SK-N-SH (cell line): ENCODE measurements around the gene CHCHD3. TPM values are rescaled to one million over a fixed set of nuclear protein-coding genes. Genes with fewer than 3 reads are reported as not detected.

Source experiments
- CTCF ChIA-PET: fragments of 300-600, 350-600 bp; formaldehyde crosslinking; extraction: SDS; loops from one replicate; lab custom pipeline; 2021; lab: Yijun Ruan, JAX
- POLR2A ChIA-PET: fragments of 350-600 bp; sonication (Branson Sonifier 250); formaldehyde crosslinking; extraction: SDS; loops from one replicate; lab custom pipeline; 2020; ENCODE audit warnings: antibody characterized with exemption, inconsistent platforms; lab: Yijun Ruan, JAX
- DNase-seq: peaks from one replicate; pipeline ENCODE4 v3.0.0; 2012
- H2AFZ ChIP-seq: fragments of 200-600 bp; sonication (generic); 2 replicates; pipeline ENCODE4 v1.8.1; 2016; ENCODE audit warnings: antibody characterized with exemption, mild to moderate bottlenecking, low read depth
- H3F3A ChIP-seq: fragments of 200-600 bp; sonication (generic); replicated peaks from 2 replicates; pipeline ENCODE3; 2016; ENCODE audit warnings: antibody characterized with exemption, mild to moderate bottlenecking; ENCODE audit not compliant: insufficient read depth
- H3K27ac ChIP-seq, 2 experiments: fragments of 200-500 bp in 1 of 2; fragments of 200-600 bp in 1 of 2; sonication (Bioruptor generic) in 1 of 2; sonication (generic), shearing (Covaris generic) in 1 of 2; 2 replicates each; pipeline versions ENCODE4 v1.5.1 to v1.6.1; 2014 to 2016; ENCODE audit warnings: low read depth in 2 of 2, inconsistent platforms in 1 of 2, low read length in 1 of 2, mild to moderate bottlenecking in 1 of 2, mixed read lengths in 1 of 2
- H3K27me3 ChIP-seq: fragments of 200-600 bp; sonication (generic), shearing (Covaris generic); 2 replicates; pipeline ENCODE4 v1.6.1; 2016; ENCODE audit warnings: mixed run types; ENCODE audit not compliant: insufficient read depth
- H3K36me3 ChIP-seq, 2 experiments: fragments of 200-500 bp in 1 of 2; fragments of 200-600 bp in 1 of 2; sonication (Bioruptor generic) in 1 of 2; sonication (generic) in 1 of 2; replicated peaks in 1 of 2; 2 replicates each; pipeline versions ENCODE3 to v1.5.1; 2014 to 2016; ENCODE audit warnings: low read length in 1 of 2, mild to moderate bottlenecking in 1 of 2; ENCODE audit not compliant: insufficient read depth in 2 of 2, control insufficient read depth in 1 of 2
- H3K4me1 ChIP-seq, 2 experiments: fragments of 200-500 bp in 1 of 2; fragments of 200-600 bp in 1 of 2; sonication (Bioruptor generic) in 1 of 2; sonication (generic), shearing (Covaris generic) in 1 of 2; 2 replicates each; pipeline versions ENCODE4 v1.5.1 to v1.6.1; 2014 to 2016; ENCODE audit warnings: low read depth in 1 of 2, low read length in 1 of 2, mixed run types in 1 of 2; ENCODE audit not compliant: insufficient read depth in 2 of 2, control insufficient read depth in 1 of 2
- H3K4me2 ChIP-seq: fragments of 200-600 bp; sonication (generic), shearing (Covaris generic); 2 replicates; pipeline ENCODE4 v1.6.1; 2017; ENCODE audit warnings: mixed run types
- H3K4me3 ChIP-seq, 2 experiments: fragments of 200-500 bp in 1 of 2; fragments of 200-600 bp in 1 of 2; sonication (Bioruptor generic) in 1 of 2; sonication (generic), shearing (Covaris generic) in 1 of 2; 2 replicates each; pipeline versions ENCODE4 v1.5.1 to v1.8.1; 2014 to 2016; ENCODE audit warnings: low read depth in 2 of 2, inconsistent platforms in 1 of 2, low read length in 1 of 2, mild to moderate bottlenecking in 1 of 2, mixed read lengths in 1 of 2, moderate library complexity in 1 of 2
- H3K79me2 ChIP-seq: fragments of 200-600 bp; sonication (generic); 2 replicates; pipeline ENCODE4 v1.8.1; 2017; ENCODE audit warnings: mild to moderate bottlenecking; ENCODE audit not compliant: insufficient read depth
- H3K9ac ChIP-seq: fragments of 200-600 bp; sonication (generic); 2 replicates; pipeline ENCODE4 v1.6.1; 2017; ENCODE audit warnings: mixed run types
- H3K9me2 ChIP-seq: fragments of 200-600 bp; sonication (generic); 2 replicates; pipeline ENCODE4 v1.6.1; 2017; ENCODE audit warnings: mixed run types
- H3K9me3 ChIP-seq: fragments of 200-600 bp; sonication (generic); 2 replicates; pipeline ENCODE4 v1.6.1; 2017; ENCODE audit warnings: mixed run types, mild to moderate bottlenecking, moderate library complexity
- H4K20me1 ChIP-seq: fragments of 200-600 bp; sonication (generic); 2 replicates; pipeline ENCODE4 v1.6.1; 2017; ENCODE audit warnings: mild to moderate bottlenecking, mixed run types; ENCODE audit not compliant: insufficient read depth
- CHD2 ChIP-seq: fragments of 150-350 bp; IDR thresholded peaks from 2 replicates; pipeline ENCODE4 v1.6.1; 2018; ENCODE audit warnings: low read length; ENCODE audit not compliant: partially characterized antibody
- ELF1 ChIP-seq: IDR thresholded peaks from 2 replicates; pipeline ENCODE4 v1.4.0; 2012
- EP300 ChIP-seq, 2 experiments: IDR thresholded peaks; 2 replicates each; pipeline versions ENCODE4 v1.4.0 to v1.6.1; 2012; ENCODE audit warnings: borderline replicate concordance in 1 of 2, low read depth in 1 of 2, low read length in 1 of 2
- FOSL2 ChIP-seq: IDR thresholded peaks from 2 replicates; pipeline ENCODE4 v1.4.0; 2012; ENCODE audit warnings: low read depth, mild to moderate bottlenecking, moderate library complexity, borderline replicate concordance
- FOXJ3 ChIP-seq: sonication (generic); formaldehyde crosslinking; IDR thresholded peaks from 2 replicates; pipeline ENCODE4 v1.5.1; 2020; ENCODE audit warnings: mild to moderate bottlenecking, missing genetic modification reagents
- GABPA ChIP-seq: IDR thresholded peaks from 2 replicates; pipeline ENCODE4 v1.4.0; 2012; ENCODE audit warnings: low read depth, mild to moderate bottlenecking
- GATA2 ChIP-seq: sonication (generic); formaldehyde crosslinking; IDR thresholded peaks from 2 replicates; pipeline ENCODE4 v1.5.0; 2020; ENCODE audit warnings: mild to moderate bottlenecking, missing genetic modification reagents
- JUND ChIP-seq: IDR thresholded peaks from 2 replicates; pipeline ENCODE4 v1.4.0; 2012
- MXI1 ChIP-seq: IDR thresholded peaks from 2 replicates; pipeline ENCODE4 v1.6.1; 2012; ENCODE audit warnings: mild to moderate bottlenecking, low read depth, low read length, improper control_type of control experiment
- NFIC ChIP-seq: IDR thresholded peaks from 2 replicates; pipeline ENCODE4 v1.4.0; 2012; ENCODE audit warnings: borderline replicate concordance
- NRF1 ChIP-seq: IDR thresholded peaks from 2 replicates; pipeline ENCODE4 v1.6.1; 2012; ENCODE audit warnings: low read depth, mild to moderate bottlenecking, low read length
- PBX3 ChIP-seq: IDR thresholded peaks from 2 replicates; pipeline ENCODE4; 2012
- RAD21 ChIP-seq: IDR thresholded peaks from 2 replicates; pipeline ENCODE4 v1.6.1; 2012; ENCODE audit warnings: mild to moderate bottlenecking, low read length
- RFX5 ChIP-seq: IDR thresholded peaks from 2 replicates; pipeline ENCODE4 v1.6.1; 2012; ENCODE audit warnings: mild to moderate bottlenecking, improper control_type of control experiment, low read length
- TAF1 ChIP-seq: IDR thresholded peaks from 2 replicates; pipeline ENCODE4 v1.6.1; 2012; ENCODE audit warnings: low read depth, mild to moderate bottlenecking, low read length, moderate library complexity, borderline replicate concordance
- WGBS: methylation state at CpG from one replicate; pipeline ENCODE4 v1.1.6; 2017; ENCODE audit warnings: low lambda C conversion rate; 5-methylcytosine and 5-hydroxymethylcytosine counted together
- polyA plus RNA-seq, 3 experiments: library from polyadenylated mRNA; depleted of rRNA; stranded (reverse); fragments of >200 nt; gene quantifications; 2 replicates each; pipeline ENCODE4 v1.2.3, GENCODE V29; 2012
- TF ChIP-seq, protein P1 (sequence below): fragments of 150-350 bp; IDR thresholded peaks from 2 replicates; pipeline ENCODE4 v1.6.1; 2016; ENCODE audit warnings: mild to moderate bottlenecking, low read depth, low read length
- TF ChIP-seq, protein P2 (sequence below): IDR thresholded peaks from 2 replicates; pipeline ENCODE4 v1.4.0; 2012; ENCODE audit warnings: low read depth, borderline replicate concordance
- TF ChIP-seq, protein P3 (sequence below): IDR thresholded peaks from 2 replicates; pipeline ENCODE4 v1.4.0; 2012; ENCODE audit warnings: low read depth
- TF ChIP-seq, protein P4 (sequence below): IDR thresholded peaks from 2 replicates; pipeline ENCODE4 v1.4.0; 2012; ENCODE audit warnings: low read depth, borderline replicate concordance
- TF ChIP-seq, protein P5 (sequence below): IDR thresholded peaks from 2 replicates; pipeline ENCODE4 v1.6.1; 2012; ENCODE audit warnings: mild to moderate bottlenecking, low read depth, low read length, moderate library complexity

Gene CHCHD3
- polyA plus RNA-seq, 1 of the 3 experiments (the other 2 are of a cell fraction) = 97.1 TPM

- no peaks in the 10 kb centered on the region for H4K20me1 ChIP-seq
- no peaks in the 10 kb centered on the region for H3K9me3 ChIP-seq
- no peaks in the 10 kb centered on the region for H3K27me3 ChIP-seq
- H3K27ac ChIP-seq = no peak overlapping the region
- H3K4me3 ChIP-seq = no peak overlapping the region
- peaks cover under 1 to 4% of the 10 kb centered on the region in 2 experiments; a peak in 2 of 4 replicates for H3K4me1 ChIP-seq
- H2AFZ ChIP-seq = no peak overlapping the region
- no peak for DNase-seq
- ChIA-PET POLR2A (no interaction called here), CTCF (interaction anchor here (0.7 kb wide), 1 partner anchor 830 kb away, joined by 3 read pairs; no protein-coding TSS in a partner anchor)
- no peak overlapping the region for H3K9ac ChIP-seq
- 93% methylated on average over 4 of the region's 4 CpGs for WGBS
- H3F3A ChIP-seq = peaks cover 6% of the 10 kb centered on the region
- H3K4me2 ChIP-seq = no peak overlapping the region
- H3K79me2 ChIP-seq = no peaks in the 10 kb centered on the region
- no peaks in the 10 kb centered on the region for H3K9me2 ChIP-seq
- TF ChIP-seq FOXJ3 (CRISPR knock-in tag) (no peak), MXI1 (no peak), NRF1 (no peak), JUND (no peak), EP300 (IDR thresholded peaks at IDR 0.05; ENCODE audit: borderline replicate concordance in 1 of 2, low read depth in 1 of 2, low read length in 1 of 2) (no peak), GATA2 (no peak), RFX5 (no peak), FOSL2 (no peak), PBX3 (no peak), GABPA (no peak), RAD21 (no peak), NFIC (no peak), CHD2 (no peak), TAF1 (no peak), ELF1 (no peak)
- TF ChIP-seq, protein P1, sequence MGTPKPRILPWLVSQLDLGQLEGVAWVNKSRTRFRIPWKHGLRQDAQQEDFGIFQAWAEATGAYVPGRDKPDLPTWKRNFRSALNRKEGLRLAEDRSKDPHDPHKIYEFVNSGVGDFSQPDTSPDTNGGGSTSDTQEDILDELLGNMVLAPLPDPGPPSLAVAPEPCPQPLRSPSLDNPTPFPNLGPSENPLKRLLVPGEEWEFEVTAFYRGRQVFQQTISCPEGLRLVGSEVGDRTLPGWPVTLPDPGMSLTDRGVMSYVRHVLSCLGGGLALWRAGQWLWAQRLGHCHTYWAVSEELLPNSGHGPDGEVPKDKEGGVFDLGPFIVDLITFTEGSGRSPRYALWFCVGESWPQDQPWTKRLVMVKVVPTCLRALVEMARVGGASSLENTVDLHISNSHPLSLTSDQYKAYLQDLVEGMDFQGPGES = no peak
- TF ChIP-seq, protein P2, sequence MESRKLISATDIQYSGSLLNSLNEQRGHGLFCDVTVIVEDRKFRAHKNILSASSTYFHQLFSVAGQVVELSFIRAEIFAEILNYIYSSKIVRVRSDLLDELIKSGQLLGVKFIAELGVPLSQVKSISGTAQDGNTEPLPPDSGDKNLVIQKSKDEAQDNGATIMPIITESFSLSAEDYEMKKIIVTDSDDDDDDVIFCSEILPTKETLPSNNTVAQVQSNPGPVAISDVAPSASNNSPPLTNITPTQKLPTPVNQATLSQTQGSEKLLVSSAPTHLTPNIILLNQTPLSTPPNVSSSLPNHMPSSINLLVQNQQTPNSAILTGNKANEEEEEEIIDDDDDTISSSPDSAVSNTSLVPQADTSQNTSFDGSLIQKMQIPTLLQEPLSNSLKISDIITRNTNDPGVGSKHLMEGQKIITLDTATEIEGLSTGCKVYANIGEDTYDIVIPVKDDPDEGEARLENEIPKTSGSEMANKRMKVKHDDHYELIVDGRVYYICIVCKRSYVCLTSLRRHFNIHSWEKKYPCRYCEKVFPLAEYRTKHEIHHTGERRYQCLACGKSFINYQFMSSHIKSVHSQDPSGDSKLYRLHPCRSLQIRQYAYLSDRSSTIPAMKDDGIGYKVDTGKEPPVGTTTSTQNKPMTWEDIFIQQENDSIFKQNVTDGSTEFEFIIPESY = no peak
- TF ChIP-seq, protein P3, sequence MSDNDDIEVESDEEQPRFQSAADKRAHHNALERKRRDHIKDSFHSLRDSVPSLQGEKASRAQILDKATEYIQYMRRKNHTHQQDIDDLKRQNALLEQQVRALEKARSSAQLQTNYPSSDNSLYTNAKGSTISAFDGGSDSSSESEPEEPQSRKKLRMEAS = no peak
- TF ChIP-seq, protein P4, sequence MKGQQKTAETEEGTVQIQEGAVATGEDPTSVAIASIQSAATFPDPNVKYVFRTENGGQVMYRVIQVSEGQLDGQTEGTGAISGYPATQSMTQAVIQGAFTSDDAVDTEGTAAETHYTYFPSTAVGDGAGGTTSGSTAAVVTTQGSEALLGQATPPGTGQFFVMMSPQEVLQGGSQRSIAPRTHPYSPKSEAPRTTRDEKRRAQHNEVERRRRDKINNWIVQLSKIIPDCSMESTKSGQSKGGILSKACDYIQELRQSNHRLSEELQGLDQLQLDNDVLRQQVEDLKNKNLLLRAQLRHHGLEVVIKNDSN = no peak
- TF ChIP-seq, protein P5, sequence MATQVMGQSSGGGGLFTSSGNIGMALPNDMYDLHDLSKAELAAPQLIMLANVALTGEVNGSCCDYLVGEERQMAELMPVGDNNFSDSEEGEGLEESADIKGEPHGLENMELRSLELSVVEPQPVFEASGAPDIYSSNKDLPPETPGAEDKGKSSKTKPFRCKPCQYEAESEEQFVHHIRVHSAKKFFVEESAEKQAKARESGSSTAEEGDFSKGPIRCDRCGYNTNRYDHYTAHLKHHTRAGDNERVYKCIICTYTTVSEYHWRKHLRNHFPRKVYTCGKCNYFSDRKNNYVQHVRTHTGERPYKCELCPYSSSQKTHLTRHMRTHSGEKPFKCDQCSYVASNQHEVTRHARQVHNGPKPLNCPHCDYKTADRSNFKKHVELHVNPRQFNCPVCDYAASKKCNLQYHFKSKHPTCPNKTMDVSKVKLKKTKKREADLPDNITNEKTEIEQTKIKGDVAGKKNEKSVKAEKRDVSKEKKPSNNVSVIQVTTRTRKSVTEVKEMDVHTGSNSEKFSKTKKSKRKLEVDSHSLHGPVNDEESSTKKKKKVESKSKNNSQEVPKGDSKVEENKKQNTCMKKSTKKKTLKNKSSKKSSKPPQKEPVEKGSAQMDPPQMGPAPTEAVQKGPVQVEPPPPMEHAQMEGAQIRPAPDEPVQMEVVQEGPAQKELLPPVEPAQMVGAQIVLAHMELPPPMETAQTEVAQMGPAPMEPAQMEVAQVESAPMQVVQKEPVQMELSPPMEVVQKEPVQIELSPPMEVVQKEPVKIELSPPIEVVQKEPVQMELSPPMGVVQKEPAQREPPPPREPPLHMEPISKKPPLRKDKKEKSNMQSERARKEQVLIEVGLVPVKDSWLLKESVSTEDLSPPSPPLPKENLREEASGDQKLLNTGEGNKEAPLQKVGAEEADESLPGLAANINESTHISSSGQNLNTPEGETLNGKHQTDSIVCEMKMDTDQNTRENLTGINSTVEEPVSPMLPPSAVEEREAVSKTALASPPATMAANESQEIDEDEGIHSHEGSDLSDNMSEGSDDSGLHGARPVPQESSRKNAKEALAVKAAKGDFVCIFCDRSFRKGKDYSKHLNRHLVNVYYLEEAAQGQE = no peak
- no peaks in the 10 kb centered on the region for H3K36me3 ChIP-seq
These were observed 303.9 kb downstream of the CHCHD3 start for GRCh38 chr7:132777956-132778355.
